CD4-positive, alpha-beta T cell treated with Interleukin-4 for 4 hours (primary cell): ENCODE measurements around the gene NPTX1.

Experiments used
- DNase-seq: peaks from one replicate; pipeline ENCODE4 v3.0.0-alpha.2; 2020

Gene NPTX1

DNA sequence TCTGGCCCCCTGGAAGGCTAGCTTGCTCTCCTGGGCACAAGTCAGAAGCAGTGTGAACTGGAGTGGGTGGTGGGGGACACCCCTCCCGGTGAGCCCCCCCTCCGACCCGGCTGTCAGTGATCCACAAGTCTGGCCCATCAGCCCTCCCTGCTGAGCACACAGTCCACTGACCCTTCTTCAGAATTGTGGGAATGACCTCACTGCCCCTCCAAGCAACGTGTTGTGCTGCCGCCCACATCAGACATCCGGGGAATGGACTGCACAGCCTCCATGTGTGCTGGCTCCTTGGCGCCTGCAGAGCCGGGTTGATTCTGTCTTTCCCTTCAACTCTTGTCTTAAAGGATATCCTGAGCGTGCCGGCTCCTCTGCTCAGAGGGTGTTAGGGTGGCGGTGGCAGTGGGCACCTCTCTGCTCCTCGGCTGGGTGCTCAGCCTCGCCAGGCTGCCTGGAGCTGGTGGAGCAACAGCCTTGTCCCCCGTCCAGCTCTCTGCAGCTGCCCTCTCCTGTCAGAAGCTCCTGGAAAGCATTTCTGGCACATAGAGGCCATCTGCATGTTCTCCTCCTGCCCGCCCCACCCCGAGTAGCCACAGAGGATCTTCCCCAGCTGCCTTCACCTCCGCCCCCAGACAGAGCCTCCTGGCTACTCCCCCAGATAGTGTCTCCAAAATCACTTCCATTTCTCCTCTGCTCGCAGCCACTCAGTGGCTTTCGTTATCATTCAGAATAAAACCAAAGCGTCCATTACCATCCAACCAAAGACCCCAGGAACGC, 19.8 kb downstream of the NPTX1 start:
- DNase-seq: no peak

GRCh38 chr17:80455784-80456183, 20.6 kb downstream of the NPTX1 start:
- DNase-seq: no peak

- peak; percentile 28 for DNase-seq
These were observed 21.1 kb downstream of the NPTX1 start for GRCh38 chr17:80455336-80455710.

DNA sequence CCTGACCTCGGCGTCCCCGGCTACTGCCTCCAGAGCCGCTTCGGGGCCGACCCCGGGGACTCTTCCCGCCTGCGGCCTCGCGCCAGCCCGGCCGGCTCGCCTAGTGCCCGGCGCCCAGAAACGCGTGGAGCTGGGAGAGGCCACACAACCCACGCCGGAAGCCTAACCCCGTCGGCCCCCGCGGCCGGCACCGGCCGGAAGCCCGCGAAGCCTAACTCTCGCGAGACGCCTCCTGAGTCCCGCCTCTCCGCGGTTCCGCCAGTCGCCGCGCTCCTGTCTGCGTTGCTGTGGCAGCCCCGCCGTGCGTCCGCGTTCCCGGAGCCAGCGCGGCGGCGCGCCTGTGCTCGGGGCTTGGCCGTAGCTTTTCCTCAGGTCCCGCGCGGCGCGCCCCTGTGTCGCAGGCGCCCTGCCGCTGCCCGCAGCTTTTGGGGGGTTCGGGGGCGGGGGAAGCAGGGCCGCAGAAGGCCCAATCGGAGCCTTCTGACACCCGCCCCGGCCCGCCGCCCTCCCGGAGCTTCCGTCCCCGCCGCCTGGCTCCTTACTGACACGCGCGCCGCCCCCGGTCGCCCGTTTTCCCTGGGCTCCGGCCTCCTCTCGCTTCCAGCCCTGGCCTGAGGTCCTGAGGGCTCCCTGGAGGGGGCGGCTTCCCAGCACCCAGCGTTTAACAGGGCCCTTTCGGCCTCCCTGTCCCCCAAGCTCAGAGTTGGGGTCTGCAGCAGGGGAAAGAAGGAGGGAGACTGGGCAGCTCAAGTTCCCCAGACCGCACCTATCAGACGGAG, 21.7 kb downstream of the NPTX1 start:
- peak; percentile 95 for DNase-seq

- DNase-seq: no peak
These were observed 22.3 kb downstream of the NPTX1 start for GRCh38 chr17:80453998-80454556.

GRCh38 chr17:80453126-80453997, 23.0 kb downstream of the NPTX1 start:
- DNase-seq: no peak

DNA sequence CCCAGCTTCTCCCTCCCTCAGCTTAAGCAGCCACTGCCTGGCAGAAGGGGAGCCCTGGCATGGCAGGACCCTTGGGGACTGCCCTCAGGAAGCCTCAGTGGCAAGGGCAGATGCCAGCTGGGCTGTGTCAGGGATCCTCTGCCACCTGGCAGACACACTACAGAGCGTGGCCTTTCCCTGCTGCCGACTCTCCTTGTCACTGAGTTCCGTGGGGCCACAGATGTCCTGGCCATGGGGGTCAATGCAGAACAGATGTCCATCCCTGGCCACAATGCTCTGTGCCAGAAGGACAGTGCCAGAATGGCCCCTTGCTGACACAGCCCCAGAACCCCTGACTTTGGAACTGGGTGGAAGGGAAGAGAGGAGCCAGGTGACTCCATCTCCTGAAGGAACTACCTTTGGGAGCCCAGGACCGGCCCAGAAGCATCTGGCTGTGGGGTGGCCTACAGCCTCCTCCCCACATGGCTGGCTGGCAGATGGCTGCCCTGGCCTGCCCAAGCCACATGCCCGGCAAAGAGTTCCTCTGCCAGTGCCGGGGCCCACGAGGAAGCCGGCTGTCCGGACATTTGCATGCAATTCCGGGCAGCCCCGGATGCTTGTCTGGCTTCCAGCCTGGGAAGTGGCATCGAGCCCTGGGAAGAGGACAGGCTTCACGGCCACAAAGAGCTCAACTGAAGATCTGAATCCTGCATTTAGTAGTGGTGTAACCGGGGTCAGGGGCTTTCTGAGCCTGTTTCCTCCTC, 24.1 kb downstream of the NPTX1 start:
- no peak for DNase-seq

DNA sequence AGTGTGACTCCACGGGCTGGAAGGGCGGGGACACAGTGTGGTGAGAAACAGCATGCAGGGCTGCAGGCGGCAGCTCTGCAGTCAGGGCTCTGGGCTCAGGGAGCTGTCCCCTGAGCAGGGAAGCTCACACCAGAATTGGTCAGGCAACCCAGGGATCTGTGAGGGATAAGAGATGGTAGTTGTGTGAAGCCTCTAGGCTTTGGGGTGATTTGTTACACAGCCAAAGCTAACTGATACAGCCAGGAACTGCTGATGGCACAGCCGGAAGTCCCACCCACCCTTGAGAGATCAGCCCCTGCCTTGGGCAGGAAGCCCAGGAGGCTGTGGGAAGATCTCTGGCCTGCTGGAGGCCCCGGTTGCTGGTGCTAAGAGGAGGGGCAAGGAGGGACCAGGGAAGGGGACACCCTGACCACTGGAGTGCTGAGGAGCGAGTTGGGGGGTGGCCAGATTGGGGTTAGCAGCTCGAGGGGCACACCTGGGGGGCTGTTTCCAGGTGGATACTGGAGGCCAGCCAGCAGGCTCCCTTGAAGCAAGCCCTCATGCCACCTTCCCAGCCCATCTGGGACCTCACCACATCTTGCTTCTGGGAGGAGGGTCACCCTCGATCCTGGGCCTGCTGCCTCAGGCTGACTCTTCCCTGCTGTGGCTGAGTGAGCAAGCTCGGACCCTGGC, 25.2 kb downstream of the NPTX1 start:
- no peak for DNase-seq

- no peak for DNase-seq
These were observed 26.4 kb downstream of the NPTX1 start for GRCh38 chr17:80449930-80450576.

DNA sequence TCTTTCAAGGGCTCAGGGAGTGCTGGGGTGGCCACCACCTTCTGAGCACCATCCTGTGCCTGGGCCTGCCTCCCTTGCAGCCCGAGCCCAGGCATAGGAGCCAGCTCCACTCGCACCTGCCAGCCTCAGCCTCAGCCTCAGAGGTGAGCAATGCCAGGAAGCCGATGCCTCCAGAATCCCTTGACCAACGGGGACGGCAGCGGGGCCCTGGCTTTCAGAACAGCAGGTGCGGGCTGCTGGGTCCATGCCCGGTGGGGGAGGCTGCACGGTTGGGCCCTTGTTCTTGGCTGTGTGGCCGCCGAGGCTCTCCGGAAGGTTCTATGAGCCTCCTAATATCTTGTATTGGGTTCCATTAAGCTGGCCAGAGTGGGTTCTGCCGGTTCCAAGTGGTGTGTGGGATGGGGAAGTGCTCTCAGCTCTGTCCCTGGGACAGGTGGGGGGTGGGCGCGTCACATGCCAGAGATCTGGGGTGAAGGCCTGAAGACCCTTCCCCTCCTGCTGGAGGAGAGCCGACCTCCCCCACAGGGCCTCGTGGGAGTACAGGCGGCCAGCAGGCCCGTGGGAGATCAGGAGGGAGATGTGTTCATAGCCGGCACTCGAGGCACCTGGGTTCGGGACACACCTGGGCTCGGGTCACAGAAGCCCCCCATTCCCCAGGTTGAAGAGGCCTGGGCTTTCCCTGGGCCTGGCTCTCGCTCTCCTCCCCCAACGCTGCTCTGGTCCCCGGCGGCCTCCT, 27.0 kb downstream of the NPTX1 start:
- no peak for DNase-seq

- DNase-seq: no peak
These were observed 28.6 kb downstream of the NPTX1 start for GRCh38 chr17:80447790-80448189.

GRCh38 chr17:80446645-80447405, 29.6 kb downstream of the NPTX1 start:
- no peak for DNase-seq

- no peak for DNase-seq
These were observed 30.7 kb downstream of the NPTX1 start for GRCh38 chr17:80445726-80446110.

- no peak for DNase-seq
These were observed 31.2 kb downstream of the NPTX1 start for GRCh38 chr17:80445007-80445725.

GRCh38 chr17:80444644-80444979, 31.8 kb downstream of the NPTX1 start:
- no peak for DNase-seq

- no peak for DNase-seq
These were observed 32.3 kb downstream of the NPTX1 start for GRCh38 chr17:80443916-80444643.

- no peak for DNase-seq
These were observed 32.9 kb downstream of the NPTX1 start for GRCh38 chr17:80443498-80443897.

DNA sequence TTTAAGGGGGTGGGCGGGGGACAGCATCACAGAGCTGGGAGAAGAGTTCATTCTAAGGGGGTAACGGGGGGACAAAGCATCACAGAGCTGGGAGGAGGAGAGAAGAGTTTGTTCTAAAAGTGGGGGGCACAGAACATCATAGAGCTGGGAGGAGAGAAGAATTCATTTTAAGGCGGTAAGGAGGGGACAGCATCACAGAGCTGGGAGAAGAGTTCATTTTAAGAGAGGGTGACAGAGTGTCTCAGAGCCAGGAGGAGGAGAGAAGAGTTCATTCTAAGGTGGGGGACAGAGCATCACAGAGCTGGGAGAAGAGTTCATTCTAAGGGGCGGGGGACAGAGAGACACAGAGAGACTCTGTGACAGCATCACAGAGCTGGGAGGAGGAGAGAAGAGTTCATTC, 33.6 kb downstream of the NPTX1 start:
- DNase-seq: no peak

DNA sequence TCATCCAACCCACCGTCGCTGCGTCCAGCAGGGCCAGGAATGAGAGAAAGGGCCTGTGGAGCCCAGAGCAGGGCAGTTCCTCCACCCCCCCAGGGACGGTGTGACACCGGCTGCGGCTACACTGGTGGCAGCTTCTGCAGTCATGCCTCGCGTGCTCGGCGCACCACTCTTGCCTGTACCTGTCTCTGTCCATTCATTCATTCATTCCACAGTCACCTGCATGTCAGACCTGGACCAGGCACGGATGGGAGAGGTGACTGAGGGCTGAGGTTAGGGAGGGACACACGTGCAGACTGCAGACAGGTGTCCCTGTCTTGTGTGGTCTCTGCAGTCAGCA, 34.1 kb downstream of the NPTX1 start:
- DNase-seq: no peak
